Cardiac muscle cell (in vitro differentiated cells and primary cell): ENCODE measurements around the gene KCNT1. TPM values are rescaled to one million over a fixed set of nuclear protein-coding genes. Genes with fewer than 3 reads are reported as not detected.

Experiments
- DNase-seq, 2 donors: peaks; one replicate each; pipeline versions ENCODE4 v3.0.0 to v3.0.0-alpha.2; 2010 to 2017; ENCODE audit warnings: low read depth in 1 of 2, low spot score in 1 of 2
- H3K27ac ChIP-seq: fragments of 200-600 bp; sonication (generic); 2 replicates; pipeline ENCODE4 v1.5.1; 2016
- H3K27me3 ChIP-seq: fragments of 200-600 bp; sonication (generic); 2 replicates; pipeline ENCODE4 v1.6.0; 2016; ENCODE audit warnings: control low read depth
- H3K36me3 ChIP-seq: fragments of 200-600 bp; sonication (generic); 2 replicates; pipeline ENCODE4 v1.5.1; 2016; ENCODE audit warnings: control low read depth
- H3K4me1 ChIP-seq: fragments of 200-600 bp; sonication (generic); 2 replicates; pipeline ENCODE4 v1.8.1; 2017; ENCODE audit warnings: low read depth, mild to moderate bottlenecking, mixed run types
- H3K4me3 ChIP-seq: fragments of 200-600 bp; sonication (generic); 2 replicates; pipeline ENCODE4 v1.5.1; 2016; ENCODE audit warnings: mild to moderate bottlenecking
- H3K9me3 ChIP-seq: fragments of 200-600 bp; sonication (generic); 2 replicates; pipeline ENCODE4 v1.5.1; 2017; ENCODE audit warnings: low read depth, mild to moderate bottlenecking, control low read depth
- CTCF ChIP-seq: IDR thresholded peaks from 2 replicates; pipeline ENCODE4 v1.5.1; 2012; ENCODE audit warnings: low read depth, mild to moderate bottlenecking, low read length
- polyA plus RNA-seq: library from polyadenylated mRNA; unstranded; fragments of >200 nt; fragmentation: Nextera tagmentation; extraction: Ambion mirVana; gene quantifications from 2 replicates; pipeline ENCODE4 v1.2.1, GENCODE V29; 2016
- total RNA-seq: library from RNA; depleted of rRNA; stranded (reverse); fragments of >200 nt; gene quantifications from 2 replicates; pipeline ENCODE4 v1.2.3, GENCODE V29; 2016

Gene KCNT1
- total and polyA plus RNA-seq, 2 experiments from 2014 or later = 0.12 to 0.20 TPM

- Histone ChIP-seq H3K4me3 (no peak overlapping the region), H3K36me3 (peaks cover 31% of the 10 kb centered on the region), H3K27ac (no peak overlapping the region), H3K27me3 (no peaks in the 10 kb centered on the region), H3K9me3 (no peaks in the 10 kb centered on the region), H3K4me1 (no peaks in the 10 kb centered on the region)
- DNase-seq = peak in 1 of 2 donors; percentile 74
- no peak for TF ChIP-seq CTCF
These were observed 107.2 kb downstream of the KCNT1 start for GRCh38 chr9:135809166-135809565.

- H3K9me3 ChIP-seq = no peaks in the 10 kb centered on the region
- no peak for DNase-seq
- no peak for TF ChIP-seq CTCF
- no peaks in the 10 kb centered on the region for H3K4me1 ChIP-seq
- no peak overlapping the region for H3K27ac ChIP-seq
- H3K36me3 ChIP-seq = peaks cover 43% of the 10 kb centered on the region
- no peak overlapping the region for H3K4me3 ChIP-seq
- H3K27me3 ChIP-seq = no peaks in the 10 kb centered on the region
These were observed 109.0 kb downstream of the KCNT1 start for GRCh38 chr9:135810806-135811575.

GRCh38 chr9:135811801-135812200, 109.8 kb downstream of the KCNT1 start:
- Histone ChIP-seq H3K27me3 (no peaks in the 10 kb centered on the region), H3K27ac (no peak overlapping the region), H3K4me3 (no peak overlapping the region), H3K4me1 (no peaks in the 10 kb centered on the region), H3K9me3 (no peaks in the 10 kb centered on the region), H3K36me3 (peaks cover 51% of the 10 kb centered on the region)
- peak in 1 of 2 donors; percentile 9 for DNase-seq
- TF ChIP-seq CTCF = no peak

GRCh38 chr9:135812961-135813360, 111.0 kb downstream of the KCNT1 start:
- no peaks in the 10 kb centered on the region for H3K9me3 ChIP-seq
- TF ChIP-seq CTCF = no peak
- H3K27ac ChIP-seq = no peak overlapping the region
- no peaks in the 10 kb centered on the region for H3K4me1 ChIP-seq
- H3K27me3 ChIP-seq = no peaks in the 10 kb centered on the region
- H3K4me3 ChIP-seq = no peak overlapping the region
- H3K36me3 ChIP-seq = peaks cover 62% of the 10 kb centered on the region
- no peak for DNase-seq

- Histone ChIP-seq H3K4me3 (no peak overlapping the region), H3K27me3 (no peaks in the 10 kb centered on the region), H3K27ac (no peak overlapping the region), H3K4me1 (no peaks in the 10 kb centered on the region), H3K36me3 (peaks cover 70% of the 10 kb centered on the region), H3K9me3 (no peaks in the 10 kb centered on the region)
- no peak for TF ChIP-seq CTCF
- DNase-seq = no peak
These were observed 111.8 kb downstream of the KCNT1 start for GRCh38 chr9:135813671-135814290.
